SK-N-SH (cell line): ENCODE measurements around the gene PRICKLE1. TPM values are rescaled to one million over a fixed set of nuclear protein-coding genes. Genes with fewer than 3 reads are reported as not detected.

ENCODE experiments used
- CTCF ChIA-PET: fragments of 300-600, 350-600 bp; formaldehyde crosslinking; extraction: SDS; loops from one replicate; lab custom pipeline; 2021; lab: Yijun Ruan, JAX
- POLR2A ChIA-PET: fragments of 350-600 bp; sonication (Branson Sonifier 250); formaldehyde crosslinking; extraction: SDS; loops from one replicate; lab custom pipeline; 2020; ENCODE audit warnings: antibody characterized with exemption, inconsistent platforms; lab: Yijun Ruan, JAX
- DNase-seq: peaks from one replicate; pipeline ENCODE4 v3.0.0; 2012
- H2AFZ ChIP-seq: fragments of 200-600 bp; sonication (generic); 2 replicates; pipeline ENCODE4 v1.8.1; 2016; ENCODE audit warnings: antibody characterized with exemption, mild to moderate bottlenecking, low read depth
- H3F3A ChIP-seq: fragments of 200-600 bp; sonication (generic); replicated peaks from 2 replicates; pipeline ENCODE3; 2016; ENCODE audit warnings: antibody characterized with exemption, mild to moderate bottlenecking; ENCODE audit not compliant: insufficient read depth
- H3K27ac ChIP-seq, 2 experiments: fragments of 200-500 bp in 1 of 2; fragments of 200-600 bp in 1 of 2; sonication (Bioruptor generic) in 1 of 2; sonication (generic), shearing (Covaris generic) in 1 of 2; 2 replicates each; pipeline versions ENCODE4 v1.5.1 to v1.6.1; 2014 to 2016; ENCODE audit warnings: low read depth in 2 of 2, inconsistent platforms in 1 of 2, low read length in 1 of 2, mild to moderate bottlenecking in 1 of 2, mixed read lengths in 1 of 2
- H3K27me3 ChIP-seq: fragments of 200-600 bp; sonication (generic), shearing (Covaris generic); 2 replicates; pipeline ENCODE4 v1.6.1; 2016; ENCODE audit warnings: mixed run types; ENCODE audit not compliant: insufficient read depth
- H3K36me3 ChIP-seq, 2 experiments: fragments of 200-500 bp in 1 of 2; fragments of 200-600 bp in 1 of 2; sonication (Bioruptor generic) in 1 of 2; sonication (generic) in 1 of 2; replicated peaks in 1 of 2; 2 replicates each; pipeline versions ENCODE3 to v1.5.1; 2014 to 2016; ENCODE audit warnings: low read length in 1 of 2, mild to moderate bottlenecking in 1 of 2; ENCODE audit not compliant: insufficient read depth in 2 of 2, control insufficient read depth in 1 of 2
- H3K4me1 ChIP-seq, 2 experiments: fragments of 200-500 bp in 1 of 2; fragments of 200-600 bp in 1 of 2; sonication (Bioruptor generic) in 1 of 2; sonication (generic), shearing (Covaris generic) in 1 of 2; 2 replicates each; pipeline versions ENCODE4 v1.5.1 to v1.6.1; 2014 to 2016; ENCODE audit warnings: low read depth in 1 of 2, low read length in 1 of 2, mixed run types in 1 of 2; ENCODE audit not compliant: insufficient read depth in 2 of 2, control insufficient read depth in 1 of 2
- H3K4me2 ChIP-seq: fragments of 200-600 bp; sonication (generic), shearing (Covaris generic); 2 replicates; pipeline ENCODE4 v1.6.1; 2017; ENCODE audit warnings: mixed run types
- H3K4me3 ChIP-seq, 2 experiments: fragments of 200-500 bp in 1 of 2; fragments of 200-600 bp in 1 of 2; sonication (Bioruptor generic) in 1 of 2; sonication (generic), shearing (Covaris generic) in 1 of 2; 2 replicates each; pipeline versions ENCODE4 v1.5.1 to v1.8.1; 2014 to 2016; ENCODE audit warnings: low read depth in 2 of 2, inconsistent platforms in 1 of 2, low read length in 1 of 2, mild to moderate bottlenecking in 1 of 2, mixed read lengths in 1 of 2, moderate library complexity in 1 of 2
- H3K79me2 ChIP-seq: fragments of 200-600 bp; sonication (generic); 2 replicates; pipeline ENCODE4 v1.8.1; 2017; ENCODE audit warnings: mild to moderate bottlenecking; ENCODE audit not compliant: insufficient read depth
- H3K9ac ChIP-seq: fragments of 200-600 bp; sonication (generic); 2 replicates; pipeline ENCODE4 v1.6.1; 2017; ENCODE audit warnings: mixed run types
- H3K9me2 ChIP-seq: fragments of 200-600 bp; sonication (generic); 2 replicates; pipeline ENCODE4 v1.6.1; 2017; ENCODE audit warnings: mixed run types
- H3K9me3 ChIP-seq: fragments of 200-600 bp; sonication (generic); 2 replicates; pipeline ENCODE4 v1.6.1; 2017; ENCODE audit warnings: mixed run types, mild to moderate bottlenecking, moderate library complexity
- H4K20me1 ChIP-seq: fragments of 200-600 bp; sonication (generic); 2 replicates; pipeline ENCODE4 v1.6.1; 2017; ENCODE audit warnings: mild to moderate bottlenecking, mixed run types; ENCODE audit not compliant: insufficient read depth
- EP300 ChIP-seq, 2 experiments: IDR thresholded peaks; 2 replicates each; pipeline versions ENCODE4 v1.4.0 to v1.6.1; 2012; ENCODE audit warnings: borderline replicate concordance in 1 of 2, low read depth in 1 of 2, low read length in 1 of 2
- EZH2phosphoT487 ChIP-seq: fragments of 200-600 bp; sonication (generic); IDR thresholded peaks from 2 replicates; pipeline ENCODE4 v1.6.1; 2017; ENCODE audit warnings: low read depth, mixed run types, mild to moderate bottlenecking, antibody characterized with exemption, moderate library complexity, borderline replicate concordance
- FOSL2 ChIP-seq: IDR thresholded peaks from 2 replicates; pipeline ENCODE4 v1.4.0; 2012; ENCODE audit warnings: low read depth, mild to moderate bottlenecking, moderate library complexity, borderline replicate concordance
- FOXM1 ChIP-seq: IDR thresholded peaks from 2 replicates; pipeline ENCODE4 v1.4.0; 2012; ENCODE audit warnings: low read depth, mild to moderate bottlenecking
- GABPA ChIP-seq: IDR thresholded peaks from 2 replicates; pipeline ENCODE4 v1.4.0; 2012; ENCODE audit warnings: low read depth, mild to moderate bottlenecking
- MEF2A ChIP-seq: IDR thresholded peaks from 2 replicates; pipeline ENCODE4 v1.4.0; 2012; ENCODE audit warnings: low read depth, borderline replicate concordance
- MXI1 ChIP-seq: IDR thresholded peaks from 2 replicates; pipeline ENCODE4 v1.6.1; 2012; ENCODE audit warnings: mild to moderate bottlenecking, low read depth, low read length, improper control_type of control experiment
- NRF1 ChIP-seq: IDR thresholded peaks from 2 replicates; pipeline ENCODE4 v1.6.1; 2012; ENCODE audit warnings: low read depth, mild to moderate bottlenecking, low read length
- POLR2AphosphoS5 ChIP-seq: IDR thresholded peaks from 2 replicates; pipeline ENCODE4 v1.6.1; 2012; ENCODE audit warnings: low read depth, low read length
- RCOR1 ChIP-seq: fragments of 150-350 bp; IDR thresholded peaks from 2 replicates; pipeline ENCODE4 v1.6.1; 2017; ENCODE audit warnings: antibody characterized with exemption, low read length
- RFX5 ChIP-seq: IDR thresholded peaks from 2 replicates; pipeline ENCODE4 v1.6.1; 2012; ENCODE audit warnings: mild to moderate bottlenecking, improper control_type of control experiment, low read length
- RXRA ChIP-seq: IDR thresholded peaks from 2 replicates; pipeline ENCODE4 v1.4.0; 2012; ENCODE audit warnings: low read depth, mild to moderate bottlenecking, borderline replicate concordance
- SMC3 ChIP-seq: IDR thresholded peaks from 2 replicates; pipeline ENCODE4 v1.6.1; 2012; ENCODE audit warnings: low read depth, low read length, improper control_type of control experiment
- TCF12 ChIP-seq: IDR thresholded peaks from 2 replicates; pipeline ENCODE4 v1.4.0; 2012
- TEAD4 ChIP-seq: IDR thresholded peaks from 2 replicates; pipeline ENCODE4 v1.4.0; 2012; ENCODE audit warnings: mild to moderate bottlenecking, borderline replicate concordance; ENCODE audit not compliant: insufficient read depth
- WGBS: methylation state at CpG from one replicate; pipeline ENCODE4 v1.1.6; 2017; ENCODE audit warnings: low lambda C conversion rate; 5-methylcytosine and 5-hydroxymethylcytosine counted together
- polyA plus RNA-seq, 3 experiments: library from polyadenylated mRNA; depleted of rRNA; stranded (reverse); fragments of >200 nt; gene quantifications; 2 replicates each; pipeline ENCODE4 v1.2.3, GENCODE V29; 2012
- TF ChIP-seq, protein P1 (sequence below): fragments of 150-350 bp; IDR thresholded peaks from 2 replicates; pipeline ENCODE4 v1.6.1; 2017; ENCODE audit warnings: antibody characterized with exemption, low read length, low read depth, borderline replicate concordance
- TF ChIP-seq, protein P2 (sequence below): IDR thresholded peaks from 2 replicates; pipeline ENCODE4 v1.4.0; 2012; ENCODE audit warnings: low read depth, borderline replicate concordance

PRICKLE1 gene
- polyA plus RNA-seq, 1 of the 3 experiments (the other 2 are of a cell fraction), result 1.2 TPM

DNA sequence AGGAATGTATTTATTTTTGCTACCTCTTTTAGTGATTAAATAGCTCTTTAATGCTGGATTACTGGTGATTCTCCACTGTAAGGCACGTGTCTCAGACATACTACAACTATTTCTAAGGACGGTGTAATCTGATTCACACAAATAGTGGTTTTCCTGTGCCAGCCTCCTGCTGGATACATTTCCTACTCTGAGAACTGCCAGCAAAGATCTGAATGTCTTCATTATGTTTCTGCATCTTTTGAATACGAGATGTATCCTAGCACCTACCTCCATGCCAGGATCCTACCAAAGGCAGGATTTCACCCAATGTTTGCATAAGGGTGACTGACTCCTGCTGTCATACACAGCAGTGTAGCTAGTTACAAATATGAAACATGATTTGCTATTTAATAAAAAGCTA lies 120.6 kb downstream of the PRICKLE1 start:
- H4K20me1 ChIP-seq, result no peaks in the 10 kb centered on the region
- no peak overlapping the region for H3K27ac ChIP-seq
- peaks cover 0 to 6% of the 10 kb centered on the region in 2 experiments; a peak in 2 of 4 replicates for H3K4me1 ChIP-seq
- H3K9ac ChIP-seq, result no peak overlapping the region
- no peak for DNase-seq
- H3K9me2 ChIP-seq, result no peaks in the 10 kb centered on the region
- ChIA-PET CTCF (interaction anchor here (1.6 to 7.8 kb wide), 4 partner anchors 14 to 813 kb away, joined by 4 to 41 read pairs (median 4); no protein-coding TSS in a partner anchor), POLR2A (no interaction called here)
- H3K4me3 ChIP-seq, result no peak overlapping the region
- no peaks in the 10 kb centered on the region for H3K27me3 ChIP-seq
- H3K79me2 ChIP-seq, result no peaks in the 10 kb centered on the region
- 63% methylated on average over 3 of the region's 3 CpGs for WGBS
- H3K9me3 ChIP-seq, result no peaks in the 10 kb centered on the region
- no peaks in the 10 kb centered on the region for H3F3A ChIP-seq
- H2AFZ ChIP-seq, result no peak overlapping the region
- H3K36me3 ChIP-seq, result no peaks in the 10 kb centered on the region
- H3K4me2 ChIP-seq, result no peak overlapping the region
- TF ChIP-seq NRF1 (no peak), MEF2A (no peak), EP300 (IDR thresholded peaks at IDR 0.05; ENCODE audit: borderline replicate concordance in 1 of 2, low read depth in 1 of 2, low read length in 1 of 2) (no peak), GABPA (no peak), TEAD4 (no peak), RFX5 (no peak), FOSL2 (no peak), POLR2AphosphoS5 (no peak), TCF12 (no peak), SMC3 (no peak), MXI1 (no peak), RCOR1 (no peak), RXRA (no peak), EZH2phosphoT487 (no peak)
- TF ChIP-seq, protein P1, sequence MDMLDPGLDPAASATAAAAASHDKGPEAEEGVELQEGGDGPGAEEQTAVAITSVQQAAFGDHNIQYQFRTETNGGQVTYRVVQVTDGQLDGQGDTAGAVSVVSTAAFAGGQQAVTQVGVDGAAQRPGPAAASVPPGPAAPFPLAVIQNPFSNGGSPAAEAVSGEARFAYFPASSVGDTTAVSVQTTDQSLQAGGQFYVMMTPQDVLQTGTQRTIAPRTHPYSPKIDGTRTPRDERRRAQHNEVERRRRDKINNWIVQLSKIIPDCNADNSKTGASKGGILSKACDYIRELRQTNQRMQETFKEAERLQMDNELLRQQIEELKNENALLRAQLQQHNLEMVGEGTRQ, result no peak
- TF ChIP-seq, protein P2, sequence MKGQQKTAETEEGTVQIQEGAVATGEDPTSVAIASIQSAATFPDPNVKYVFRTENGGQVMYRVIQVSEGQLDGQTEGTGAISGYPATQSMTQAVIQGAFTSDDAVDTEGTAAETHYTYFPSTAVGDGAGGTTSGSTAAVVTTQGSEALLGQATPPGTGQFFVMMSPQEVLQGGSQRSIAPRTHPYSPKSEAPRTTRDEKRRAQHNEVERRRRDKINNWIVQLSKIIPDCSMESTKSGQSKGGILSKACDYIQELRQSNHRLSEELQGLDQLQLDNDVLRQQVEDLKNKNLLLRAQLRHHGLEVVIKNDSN, result no peak

DNA sequence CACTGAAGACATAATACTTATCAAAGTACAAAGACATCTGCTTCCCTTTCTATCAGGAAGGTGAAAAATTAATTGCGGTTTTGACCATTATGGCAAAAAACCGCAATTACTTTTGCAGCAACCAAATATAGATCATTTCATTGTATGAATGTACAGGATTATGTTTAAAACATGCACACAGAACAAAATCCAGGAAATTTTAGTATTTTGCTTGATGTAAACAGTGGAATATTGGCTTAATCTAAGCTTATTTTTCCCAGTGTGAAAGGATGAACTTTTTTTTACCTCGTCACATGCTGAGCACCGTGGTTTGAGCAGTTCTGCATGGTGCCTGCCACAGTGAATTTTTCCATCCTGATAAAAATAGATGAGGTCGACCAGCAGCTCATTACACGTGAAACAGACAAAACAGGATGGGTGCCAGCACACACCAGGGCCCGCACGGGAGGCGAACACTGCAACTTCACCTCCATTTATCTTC lies 121.2 kb downstream of the PRICKLE1 start:
- DNase-seq, result no peak
- no peaks in the 10 kb centered on the region for H3K36me3 ChIP-seq

More for the DNA sequence above, 121.2 kb downstream of the PRICKLE1 start:
- CTCF ChIA-PET, result interaction anchor here (0.6 to 7.8 kb wide), 4 partner anchors 14 to 813 kb away, joined by 3 to 41 read pairs (median 4); no protein-coding TSS in a partner anchor
- Histone ChIP-seq H3K4me2 (no peak overlapping the region), H4K20me1 (no peaks in the 10 kb centered on the region), H3K4me1 (peaks cover 0 to 6% of the 10 kb centered on the region in 2 experiments; a peak in 2 of 4 replicates), H3K79me2 (no peaks in the 10 kb centered on the region), H3K27ac (no peak overlapping the region), H3K4me3 (no peak overlapping the region), H3K9ac (no peak overlapping the region), H2AFZ (no peak overlapping the region), H3F3A (no peaks in the 10 kb centered on the region), H3K9me2 (no peaks in the 10 kb centered on the region), H3K27me3 (no peaks in the 10 kb centered on the region), H3K9me3 (no peaks in the 10 kb centered on the region)
- 77% methylated on average over 9 of the region's 9 CpGs for WGBS
- POLR2A ChIA-PET, result no interaction called here
- no peak for TF ChIP-seq FOXM1
